Measurements from ENCODE around the gene AGTR1. TPM values are rescaled to one million over a fixed set of nuclear protein-coding genes. Genes with fewer than 3 reads are reported as not detected.

Gene AGTR1
- not detected for polyA plus RNA-seq (2012; ENCODE audit: missing spikeins)

GRCh38 chr3:148697306-148698189 lies at the start of gene AGTR1:
Gene AGTR1 (plus strand): TSS chr3:148697903. CDS start chr3:148741036, 43,133 bp downstream.
- no peak for FAIRE-seq
- TF ChIP-seq TAF1 (IDR thresholded peaks at IDR 0.05; ENCODE audit: borderline replicate concordance, low read depth, low read length) = no peak
- TF ChIP-seq POLR2A (IDR thresholded peaks at IDR 0.05; ENCODE audit: low read depth, low read length) = no peak
- no peak for TF ChIP-seq POLR2AphosphoS5 (IDR thresholded peaks at IDR 0.05; ENCODE audit: low read depth, low read length)
- no peak for DNase-seq (ENCODE audit: insufficient read length)

GRCh38 chr3:148648685-148649352 lies 48.9 kb upstream of the AGTR1 start:
- no peak for FAIRE-seq
- no peak for DNase-seq (ENCODE audit: insufficient read length)
- TF ChIP-seq TAF1 (IDR thresholded peaks at IDR 0.05; ENCODE audit: borderline replicate concordance, low read depth, low read length) (no peak), POLR2AphosphoS5 (IDR thresholded peaks at IDR 0.05; ENCODE audit: low read depth, low read length) (no peak), POLR2A (IDR thresholded peaks at IDR 0.05; ENCODE audit: low read depth, low read length) (no peak)

- FAIRE-seq = no peak
- DNase-seq (ENCODE audit: insufficient read length) = no peak
These were observed 46.2 kb upstream of the AGTR1 start for GRCh38 chr3:148651549-148651948.

GRCh38 chr3:148654433-148654832 lies 43.3 kb upstream of the AGTR1 start:
- DNase-seq (ENCODE audit: insufficient read length) (no peak), FAIRE-seq (no peak)
- TF ChIP-seq POLR2AphosphoS5 (IDR thresholded peaks at IDR 0.05; ENCODE audit: low read depth, low read length) (no peak), POLR2A (IDR thresholded peaks at IDR 0.05; ENCODE audit: low read depth, low read length) (no peak), TAF1 (IDR thresholded peaks at IDR 0.05; ENCODE audit: borderline replicate concordance, low read depth, low read length) (no peak)

More at GRCh38 chr3:148651549-148651948, 46.2 kb upstream of the AGTR1 start:
- TF ChIP-seq POLR2AphosphoS5 (IDR thresholded peaks at IDR 0.05; ENCODE audit: low read depth, low read length) = no peak
- TF ChIP-seq POLR2A (IDR thresholded peaks at IDR 0.05; ENCODE audit: low read depth, low read length) = no peak
- no peak for TF ChIP-seq TAF1 (IDR thresholded peaks at IDR 0.05; ENCODE audit: borderline replicate concordance, low read depth, low read length)

DNA sequence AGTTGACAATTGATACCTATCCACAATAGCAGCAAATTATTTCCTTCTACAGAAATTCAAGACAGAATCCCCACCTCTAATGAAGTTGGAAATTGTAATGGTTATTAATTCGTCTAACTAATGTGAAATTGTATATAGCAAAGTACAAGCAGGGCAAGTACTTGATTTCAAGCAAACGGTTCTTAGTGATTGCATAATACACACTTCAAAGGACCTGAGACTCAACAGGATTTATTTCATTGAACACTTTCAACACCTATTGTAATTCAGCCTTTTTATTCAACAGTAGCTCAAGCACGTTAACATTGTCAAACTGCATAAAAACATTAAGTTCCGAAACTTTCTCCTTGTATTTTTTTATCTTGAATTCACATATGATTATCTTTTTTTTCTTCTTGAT lies 40.2 kb upstream of the AGTR1 start:
- FAIRE-seq (no peak), DNase-seq (ENCODE audit: insufficient read length) (no peak)
- no peak for TF ChIP-seq POLR2AphosphoS5 (IDR thresholded peaks at IDR 0.05; ENCODE audit: low read depth, low read length)
- no peak for TF ChIP-seq POLR2A (IDR thresholded peaks at IDR 0.05; ENCODE audit: low read depth, low read length)
- no peak for TF ChIP-seq TAF1 (IDR thresholded peaks at IDR 0.05; ENCODE audit: borderline replicate concordance, low read depth, low read length)

DNA sequence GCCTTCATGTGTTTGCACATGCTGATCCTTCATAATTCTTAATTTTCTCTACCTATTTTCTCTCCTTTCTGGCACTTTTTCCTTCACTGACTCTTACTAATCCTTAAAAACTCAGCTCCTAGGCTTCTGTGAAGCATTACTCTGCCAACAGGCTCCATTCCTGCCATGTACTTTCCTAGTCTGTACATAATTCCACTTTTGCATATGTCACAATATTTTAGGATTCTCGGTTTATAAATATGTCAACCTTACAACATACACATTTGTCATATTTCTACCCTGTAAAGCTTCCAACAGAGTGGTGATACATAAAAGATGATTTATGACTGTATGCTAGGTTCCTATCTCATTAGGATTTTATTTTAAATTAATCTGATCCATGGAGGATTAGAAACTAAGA lies 38.2 kb upstream of the AGTR1 start:
- no peak for DNase-seq (ENCODE audit: insufficient read length)
- TF ChIP-seq POLR2AphosphoS5 (IDR thresholded peaks at IDR 0.05; ENCODE audit: low read depth, low read length) (no peak), POLR2A (IDR thresholded peaks at IDR 0.05; ENCODE audit: low read depth, low read length) (no peak), TAF1 (IDR thresholded peaks at IDR 0.05; ENCODE audit: borderline replicate concordance, low read depth, low read length) (no peak)
- no peak for FAIRE-seq

- DNase-seq (ENCODE audit: insufficient read length) (no peak), FAIRE-seq (no peak)
- TF ChIP-seq TAF1 (IDR thresholded peaks at IDR 0.05; ENCODE audit: borderline replicate concordance, low read depth, low read length) (no peak), POLR2AphosphoS5 (IDR thresholded peaks at IDR 0.05; ENCODE audit: low read depth, low read length) (no peak), POLR2A (IDR thresholded peaks at IDR 0.05; ENCODE audit: low read depth, low read length) (no peak)
These were observed 17.4 kb upstream of the AGTR1 start for GRCh38 chr3:148680289-148680688.

DNA sequence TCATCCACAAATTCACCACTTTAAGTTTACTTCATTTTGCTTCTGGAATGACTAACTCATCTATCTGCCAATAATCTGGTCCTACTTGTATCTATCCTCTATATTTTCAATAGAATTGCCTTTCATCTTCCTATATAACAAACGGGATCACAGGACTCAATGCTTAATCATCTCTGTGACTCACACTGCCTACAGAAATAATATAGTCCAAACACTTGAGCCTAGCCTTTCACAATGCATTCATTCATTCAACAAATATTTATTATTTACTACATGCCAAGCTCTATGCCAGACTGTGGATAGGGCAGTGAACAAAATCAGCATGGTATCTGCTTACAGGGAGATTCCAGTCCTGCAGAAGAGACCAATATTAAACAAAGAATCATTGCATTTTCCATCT lies 16.6 kb upstream of the AGTR1 start:
- TF ChIP-seq POLR2AphosphoS5 (IDR thresholded peaks at IDR 0.05; ENCODE audit: low read depth, low read length) = no peak
- TF ChIP-seq POLR2A (IDR thresholded peaks at IDR 0.05; ENCODE audit: low read depth, low read length) = no peak
- no peak for TF ChIP-seq TAF1 (IDR thresholded peaks at IDR 0.05; ENCODE audit: borderline replicate concordance, low read depth, low read length)
- FAIRE-seq (no peak), DNase-seq (ENCODE audit: insufficient read length) (no peak)

GRCh38 chr3:148682997-148683396 lies 14.7 kb upstream of the AGTR1 start:
- FAIRE-seq = no peak
- TF ChIP-seq POLR2AphosphoS5 (IDR thresholded peaks at IDR 0.05; ENCODE audit: low read depth, low read length) = no peak
- TF ChIP-seq POLR2A (IDR thresholded peaks at IDR 0.05; ENCODE audit: low read depth, low read length) = no peak
- no peak for TF ChIP-seq TAF1 (IDR thresholded peaks at IDR 0.05; ENCODE audit: borderline replicate concordance, low read depth, low read length)
- DNase-seq (ENCODE audit: insufficient read length) = no peak

DNA sequence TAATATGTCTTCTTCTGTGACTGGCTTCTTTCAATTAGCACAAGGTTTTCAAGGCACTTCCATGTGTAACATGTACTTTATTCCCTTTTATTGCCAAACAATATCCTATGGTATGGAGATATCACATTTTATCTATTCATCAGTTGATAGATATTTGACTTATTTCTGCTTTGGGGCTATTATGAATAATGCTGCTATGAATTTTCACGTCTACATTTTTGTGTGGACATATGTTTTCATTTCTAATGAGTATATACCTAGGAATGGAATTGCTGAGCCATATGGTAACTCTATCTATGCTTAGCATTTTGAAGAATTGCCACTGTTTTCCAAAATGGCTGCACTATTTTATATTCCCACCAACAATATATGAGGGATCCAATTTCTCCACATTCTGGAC lies 3.6 kb upstream of the AGTR1 start:
- DNase-seq (ENCODE audit: insufficient read length) (no peak), FAIRE-seq (no peak)
- no peak for TF ChIP-seq TAF1 (IDR thresholded peaks at IDR 0.05; ENCODE audit: borderline replicate concordance, low read depth, low read length)
- no peak for TF ChIP-seq POLR2A (IDR thresholded peaks at IDR 0.05; ENCODE audit: low read depth, low read length)
- TF ChIP-seq POLR2AphosphoS5 (IDR thresholded peaks at IDR 0.05; ENCODE audit: low read depth, low read length) = no peak

DNA sequence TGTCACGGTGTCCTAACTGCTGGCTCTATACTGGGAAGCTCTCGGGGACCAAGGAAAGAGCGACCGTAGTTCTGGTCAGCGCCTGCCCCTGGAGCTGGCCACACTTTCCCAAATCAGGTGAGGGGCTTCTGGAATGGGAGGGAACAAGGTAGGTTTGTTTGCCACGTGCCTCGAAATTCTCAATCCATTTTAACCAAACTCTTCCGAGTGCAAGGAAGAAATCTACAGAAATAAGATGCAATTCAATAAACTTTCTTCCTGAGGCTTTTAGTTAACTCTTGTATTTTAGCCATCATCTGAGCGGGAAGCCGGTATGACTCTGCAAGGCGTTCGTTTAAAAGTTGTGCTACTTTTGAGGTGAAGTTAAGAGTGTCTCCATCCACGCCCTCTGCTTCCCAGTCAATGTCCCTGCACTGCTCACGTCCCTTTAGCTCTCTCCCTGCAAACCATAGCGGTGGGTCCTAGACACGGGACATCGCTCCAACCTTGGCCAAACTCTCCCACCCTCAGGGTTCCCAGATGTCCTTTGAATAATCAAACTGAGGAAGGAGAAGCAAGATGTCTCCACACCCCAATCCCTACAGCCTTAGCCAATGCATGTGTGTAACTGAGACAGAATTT lies 597 bp downstream of the AGTR1 start:
- DNase-seq (ENCODE audit: insufficient read length) = no peak
- no peak for FAIRE-seq
- TF ChIP-seq TAF1 (IDR thresholded peaks at IDR 0.05; ENCODE audit: borderline replicate concordance, low read depth, low read length) = no peak
- TF ChIP-seq POLR2A (IDR thresholded peaks at IDR 0.05; ENCODE audit: low read depth, low read length) = no peak
- no peak for TF ChIP-seq POLR2AphosphoS5 (IDR thresholded peaks at IDR 0.05; ENCODE audit: low read depth, low read length)

Measured in GM12892 (cell line).